ENCODE data around the gene BPI.
A peak's percentile ranks its signal among the peaks of the same experiment; 100 is the strongest.

Gene BPI

DNA sequence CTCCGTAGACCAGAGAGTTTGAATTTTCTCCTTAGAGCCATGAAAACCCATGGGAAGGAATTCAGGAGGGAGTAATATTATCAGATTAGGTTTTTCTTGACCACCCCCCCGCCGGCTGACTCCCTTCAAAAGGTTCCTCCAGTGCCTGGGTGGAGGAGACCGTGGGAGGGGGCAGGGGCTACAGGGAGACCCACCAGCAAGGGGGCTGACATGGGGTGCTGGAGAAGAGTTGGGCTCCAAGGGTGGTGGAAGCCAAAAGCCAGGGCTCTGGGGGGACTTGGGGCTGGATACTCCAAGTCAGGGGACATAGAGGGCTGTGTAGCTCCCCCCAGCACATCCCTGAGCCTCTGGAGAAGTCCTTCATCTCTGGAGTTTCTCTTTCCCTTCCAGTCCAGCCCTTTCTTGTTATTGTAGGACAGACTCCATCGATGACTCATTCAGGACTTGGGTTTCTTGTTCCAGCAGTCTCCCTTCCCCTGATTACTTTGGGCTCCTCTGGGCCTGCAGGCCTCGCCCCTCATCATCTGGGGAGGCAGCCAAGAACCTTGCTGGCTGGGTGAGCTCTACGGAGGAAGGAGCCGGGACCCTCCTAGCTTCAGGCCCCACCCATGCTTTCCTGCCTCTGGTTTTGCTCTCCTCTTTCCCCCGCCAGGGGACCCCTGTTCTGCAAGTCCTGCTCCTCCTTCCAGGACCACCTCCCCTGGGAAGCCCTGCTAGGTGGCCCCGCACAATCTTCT lies 32.9 kb upstream of the BPI start:
- peak; percentile 89 for DNase-seq (ENCODE audit: low spot score)
- Histone ChIP-seq H3K36me3 (ENCODE audit: low read depth) (no peaks in the 10 kb centered on the region), H3K27ac (ENCODE audit: poor library complexity, severe bottlenecking) (peak overlapping the region; percentile 49), H3K4me3 (ENCODE audit: severe bottlenecking) (no peak overlapping the region), H3K4me1 (ENCODE audit: insufficient read depth, poor library complexity, severe bottlenecking) (peaks cover 39% of the 10 kb centered on the region), H3K27me3 (ENCODE audit: insufficient read depth, poor library complexity, severe bottlenecking) (no peaks in the 10 kb centered on the region), H3K9me3 (ENCODE audit: severe bottlenecking) (no peaks in the 10 kb centered on the region)
- TF ChIP-seq, protein P1, sequence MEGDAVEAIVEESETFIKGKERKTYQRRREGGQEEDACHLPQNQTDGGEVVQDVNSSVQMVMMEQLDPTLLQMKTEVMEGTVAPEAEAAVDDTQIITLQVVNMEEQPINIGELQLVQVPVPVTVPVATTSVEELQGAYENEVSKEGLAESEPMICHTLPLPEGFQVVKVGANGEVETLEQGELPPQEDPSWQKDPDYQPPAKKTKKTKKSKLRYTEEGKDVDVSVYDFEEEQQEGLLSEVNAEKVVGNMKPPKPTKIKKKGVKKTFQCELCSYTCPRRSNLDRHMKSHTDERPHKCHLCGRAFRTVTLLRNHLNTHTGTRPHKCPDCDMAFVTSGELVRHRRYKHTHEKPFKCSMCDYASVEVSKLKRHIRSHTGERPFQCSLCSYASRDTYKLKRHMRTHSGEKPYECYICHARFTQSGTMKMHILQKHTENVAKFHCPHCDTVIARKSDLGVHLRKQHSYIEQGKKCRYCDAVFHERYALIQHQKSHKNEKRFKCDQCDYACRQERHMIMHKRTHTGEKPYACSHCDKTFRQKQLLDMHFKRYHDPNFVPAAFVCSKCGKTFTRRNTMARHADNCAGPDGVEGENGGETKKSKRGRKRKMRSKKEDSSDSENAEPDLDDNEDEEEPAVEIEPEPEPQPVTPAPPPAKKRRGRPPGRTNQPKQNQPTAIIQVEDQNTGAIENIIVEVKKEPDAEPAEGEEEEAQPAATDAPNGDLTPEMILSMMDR (IDR thresholded peaks at IDR 0.05; ENCODE audit: poor library complexity, severe bottlenecking), result peak; percentile 11
- peak; percentile 87 for ATAC-seq (ENCODE audit: low read depth)

DNA sequence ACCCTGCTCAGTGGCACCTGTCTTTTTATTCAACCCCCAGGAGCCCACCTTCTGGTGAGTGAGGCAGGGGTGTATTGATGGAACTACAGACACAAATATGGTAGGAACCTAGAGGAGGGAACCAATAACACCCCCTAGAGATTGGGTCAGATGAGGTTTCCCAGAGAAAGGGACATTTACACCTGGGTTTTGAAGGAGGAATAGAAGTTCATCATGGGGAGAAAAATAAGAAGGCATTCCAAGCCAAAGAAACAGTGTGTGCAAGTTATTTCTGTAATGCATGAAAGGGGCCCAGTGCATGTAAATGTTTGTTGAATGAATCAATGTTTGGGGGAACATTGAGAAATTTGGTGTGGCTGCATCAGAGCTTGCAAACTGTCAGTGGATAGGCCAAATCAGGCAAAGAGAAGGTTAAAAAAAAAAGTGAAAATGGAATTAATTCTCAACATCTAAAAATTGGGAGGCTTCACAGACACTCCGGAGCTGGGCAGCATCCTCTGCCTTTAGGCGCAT lies 32.3 kb upstream of the BPI start:
- TF ChIP-seq, protein P1 (IDR thresholded peaks at IDR 0.05; ENCODE audit: poor library complexity, severe bottlenecking), result peak; percentile 2
- no peaks in the 10 kb centered on the region for H3K9me3 ChIP-seq (ENCODE audit: severe bottlenecking)
- H3K4me1 ChIP-seq (ENCODE audit: insufficient read depth, poor library complexity, severe bottlenecking), result peaks cover 44% of the 10 kb centered on the region
- peak overlapping the region; percentile 49 for H3K27ac ChIP-seq (ENCODE audit: poor library complexity, severe bottlenecking)
- ATAC-seq (ENCODE audit: low read depth) (no peak), DNase-seq (ENCODE audit: low spot score) (no peak)
- H3K36me3 ChIP-seq (ENCODE audit: low read depth), result no peaks in the 10 kb centered on the region
- no peaks in the 10 kb centered on the region for H3K27me3 ChIP-seq (ENCODE audit: insufficient read depth, poor library complexity, severe bottlenecking)
- H3K4me3 ChIP-seq (ENCODE audit: severe bottlenecking), result no peak overlapping the region

DNA sequence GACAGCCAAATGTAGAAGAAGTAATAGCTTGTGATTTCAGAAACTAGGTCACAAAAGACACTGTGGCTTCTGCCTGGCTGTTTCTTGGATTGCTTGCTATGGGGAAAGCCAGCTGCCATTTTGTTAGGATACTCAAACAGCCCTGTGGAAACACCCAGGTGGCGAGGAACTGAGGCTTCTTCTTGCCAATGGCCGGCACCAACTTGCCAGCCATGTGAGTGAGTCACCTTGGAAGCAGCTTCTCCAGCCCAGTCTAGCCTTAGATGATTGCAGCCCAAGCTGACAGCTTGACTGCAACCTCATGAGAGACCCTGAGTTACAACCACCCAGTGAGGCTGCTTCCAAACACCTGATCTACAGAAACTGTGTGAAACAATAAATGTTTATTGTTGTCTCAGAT lies 31.6 kb upstream of the BPI start:
- H3K27me3 ChIP-seq (ENCODE audit: insufficient read depth, poor library complexity, severe bottlenecking), result no peaks in the 10 kb centered on the region
- TF ChIP-seq, protein P1 (IDR thresholded peaks at IDR 0.05; ENCODE audit: poor library complexity, severe bottlenecking), result no peak
- DNase-seq (ENCODE audit: low spot score) (peak; percentile 80), ATAC-seq (ENCODE audit: low read depth) (peak; percentile 27)
- no peaks in the 10 kb centered on the region for H3K9me3 ChIP-seq (ENCODE audit: severe bottlenecking)
- no peaks in the 10 kb centered on the region for H3K36me3 ChIP-seq (ENCODE audit: low read depth)
- peaks cover 44% of the 10 kb centered on the region for H3K4me1 ChIP-seq (ENCODE audit: insufficient read depth, poor library complexity, severe bottlenecking)
- no peak overlapping the region for H3K4me3 ChIP-seq (ENCODE audit: severe bottlenecking)
- H3K27ac ChIP-seq (ENCODE audit: poor library complexity, severe bottlenecking), result peak overlapping the region; percentile 49

- Histone ChIP-seq H3K27ac (ENCODE audit: poor library complexity, severe bottlenecking) (peak overlapping the region; percentile 49), H3K9me3 (ENCODE audit: severe bottlenecking) (no peaks in the 10 kb centered on the region), H3K36me3 (ENCODE audit: low read depth) (no peaks in the 10 kb centered on the region), H3K27me3 (ENCODE audit: insufficient read depth, poor library complexity, severe bottlenecking) (no peaks in the 10 kb centered on the region), H3K4me1 (ENCODE audit: insufficient read depth, poor library complexity, severe bottlenecking) (peaks cover 44% of the 10 kb centered on the region), H3K4me3 (ENCODE audit: severe bottlenecking) (no peak overlapping the region)
- TF ChIP-seq, protein P1 (IDR thresholded peaks at IDR 0.05; ENCODE audit: poor library complexity, severe bottlenecking), result no peak
- ATAC-seq (ENCODE audit: low read depth), result no peak
- peak; percentile 60 for DNase-seq (ENCODE audit: low spot score)
Measured at GRCh38 chr20:38272961-38273360, 31.0 kb upstream of the BPI start.
